Vagina (tissue), 2 donors: Measurements from ENCODE around the gene SFN.

Experiments used
- POLR2AphosphoS5 ChIP-seq, 2 donors: sonication (generic); formaldehyde crosslinking; IDR thresholded peaks; one replicate each; pipeline ENCODE4 v1.9.0; 2017; ENCODE audit warnings: antibody characterized with exemption in 2 of 2, mild to moderate bottlenecking in 2 of 2, low read depth in 1 of 2; ENCODE audit not compliant: insufficient read depth in 1 of 2
- TF ChIP-seq, protein P1 (sequence below), 3 experiments: fragments of 450-650 bp in 2 of 3; fragments of 200-600 bp in 1 of 3; sonication (generic) in 1 of 3; IDR thresholded peaks; one replicate each; pipeline ENCODE4 v1.5.1; 2017 to 2019; ENCODE audit warnings: antibody characterized with exemption in 3 of 3, mild to moderate bottlenecking in 2 of 3, moderate library complexity in 2 of 3

DNA sequence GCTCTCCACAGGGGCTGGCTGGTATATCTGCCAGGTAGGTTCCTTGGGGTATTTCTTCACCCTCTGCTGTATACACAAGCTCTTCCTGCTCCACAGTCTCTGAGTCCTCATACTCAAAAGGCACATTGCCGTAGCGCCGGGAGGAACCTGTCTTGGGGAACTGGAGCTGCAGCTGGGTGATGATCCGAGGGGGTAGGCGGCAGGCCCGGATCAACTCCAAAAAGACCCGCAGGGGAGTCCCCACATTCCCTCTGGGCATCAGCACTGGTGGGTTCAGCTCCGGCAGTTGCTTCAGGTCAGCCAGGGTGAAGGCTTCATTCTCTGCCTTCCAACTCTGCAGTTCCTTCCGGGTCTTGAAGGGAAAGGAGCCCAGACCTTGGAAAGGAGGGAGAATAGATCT, 34.4 kb downstream of the SFN start:
- TF ChIP-seq, protein P1, sequence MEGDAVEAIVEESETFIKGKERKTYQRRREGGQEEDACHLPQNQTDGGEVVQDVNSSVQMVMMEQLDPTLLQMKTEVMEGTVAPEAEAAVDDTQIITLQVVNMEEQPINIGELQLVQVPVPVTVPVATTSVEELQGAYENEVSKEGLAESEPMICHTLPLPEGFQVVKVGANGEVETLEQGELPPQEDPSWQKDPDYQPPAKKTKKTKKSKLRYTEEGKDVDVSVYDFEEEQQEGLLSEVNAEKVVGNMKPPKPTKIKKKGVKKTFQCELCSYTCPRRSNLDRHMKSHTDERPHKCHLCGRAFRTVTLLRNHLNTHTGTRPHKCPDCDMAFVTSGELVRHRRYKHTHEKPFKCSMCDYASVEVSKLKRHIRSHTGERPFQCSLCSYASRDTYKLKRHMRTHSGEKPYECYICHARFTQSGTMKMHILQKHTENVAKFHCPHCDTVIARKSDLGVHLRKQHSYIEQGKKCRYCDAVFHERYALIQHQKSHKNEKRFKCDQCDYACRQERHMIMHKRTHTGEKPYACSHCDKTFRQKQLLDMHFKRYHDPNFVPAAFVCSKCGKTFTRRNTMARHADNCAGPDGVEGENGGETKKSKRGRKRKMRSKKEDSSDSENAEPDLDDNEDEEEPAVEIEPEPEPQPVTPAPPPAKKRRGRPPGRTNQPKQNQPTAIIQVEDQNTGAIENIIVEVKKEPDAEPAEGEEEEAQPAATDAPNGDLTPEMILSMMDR (IDR thresholded peaks at IDR 0.05): no peak
- TF ChIP-seq POLR2AphosphoS5 (IDR thresholded peaks at IDR 0.05; ENCODE audit: insufficient read depth in 1 of 2, low read depth in 1 of 2): no peak
